GM10248 (cell line): ENCODE results near the gene ACTL6A.

ENCODE experiments used
- CTCF ChIA-PET: fragments of 300-600 bp; sonication (Branson Sonifier 250); formaldehyde crosslinking; extraction: SDS; loops from one replicate; lab custom pipeline; 2021; ENCODE audit warnings: antibody characterized with exemption; lab: Yijun Ruan, JAX
- POLR2A ChIA-PET: fragments of 350-650 bp; sonication (Branson Sonifier 250); formaldehyde crosslinking; extraction: SDS; loops from one replicate; lab custom pipeline; 2020; ENCODE audit warnings: antibody characterized with exemption; lab: Yijun Ruan, JAX
- DNase-seq: peaks from one replicate; pipeline ENCODE4 v3.0.0; 2012; ENCODE audit errors: extremely low spot score
- TF ChIP-seq, protein P1 (sequence below): IDR thresholded peaks from 2 replicates; pipeline ENCODE4 v1.5.1; 2012; ENCODE audit warnings: mild to moderate bottlenecking, low read depth; ENCODE audit errors: extremely low read depth, missing control alignments, control extremely low read depth

ACTL6A gene

DNA sequence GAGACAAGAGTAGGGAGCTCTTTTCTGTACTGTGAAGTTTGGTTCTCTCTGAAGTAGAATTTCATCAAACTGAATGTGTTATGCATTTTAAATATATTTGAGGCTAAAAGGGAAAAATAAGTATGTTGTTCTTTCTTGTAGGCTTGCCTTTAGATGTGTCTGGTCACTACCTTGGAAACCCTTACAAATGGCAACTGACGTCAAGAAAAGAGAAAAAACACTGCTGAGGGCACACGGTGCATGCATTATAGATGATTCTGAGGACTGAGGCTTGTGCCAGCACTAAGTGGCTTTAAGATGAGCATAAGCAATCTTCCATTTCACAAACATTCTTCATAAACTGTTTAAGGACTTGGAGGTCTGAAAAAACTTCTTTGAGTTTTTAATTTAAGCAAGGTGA lies 31.1 kb upstream of the ACTL6A start:
- ChIA-PET CTCF (no interaction called here), POLR2A (no interaction called here)
- DNase-seq: no peak
- TF ChIP-seq, protein P1, sequence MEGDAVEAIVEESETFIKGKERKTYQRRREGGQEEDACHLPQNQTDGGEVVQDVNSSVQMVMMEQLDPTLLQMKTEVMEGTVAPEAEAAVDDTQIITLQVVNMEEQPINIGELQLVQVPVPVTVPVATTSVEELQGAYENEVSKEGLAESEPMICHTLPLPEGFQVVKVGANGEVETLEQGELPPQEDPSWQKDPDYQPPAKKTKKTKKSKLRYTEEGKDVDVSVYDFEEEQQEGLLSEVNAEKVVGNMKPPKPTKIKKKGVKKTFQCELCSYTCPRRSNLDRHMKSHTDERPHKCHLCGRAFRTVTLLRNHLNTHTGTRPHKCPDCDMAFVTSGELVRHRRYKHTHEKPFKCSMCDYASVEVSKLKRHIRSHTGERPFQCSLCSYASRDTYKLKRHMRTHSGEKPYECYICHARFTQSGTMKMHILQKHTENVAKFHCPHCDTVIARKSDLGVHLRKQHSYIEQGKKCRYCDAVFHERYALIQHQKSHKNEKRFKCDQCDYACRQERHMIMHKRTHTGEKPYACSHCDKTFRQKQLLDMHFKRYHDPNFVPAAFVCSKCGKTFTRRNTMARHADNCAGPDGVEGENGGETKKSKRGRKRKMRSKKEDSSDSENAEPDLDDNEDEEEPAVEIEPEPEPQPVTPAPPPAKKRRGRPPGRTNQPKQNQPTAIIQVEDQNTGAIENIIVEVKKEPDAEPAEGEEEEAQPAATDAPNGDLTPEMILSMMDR: no peak

DNA sequence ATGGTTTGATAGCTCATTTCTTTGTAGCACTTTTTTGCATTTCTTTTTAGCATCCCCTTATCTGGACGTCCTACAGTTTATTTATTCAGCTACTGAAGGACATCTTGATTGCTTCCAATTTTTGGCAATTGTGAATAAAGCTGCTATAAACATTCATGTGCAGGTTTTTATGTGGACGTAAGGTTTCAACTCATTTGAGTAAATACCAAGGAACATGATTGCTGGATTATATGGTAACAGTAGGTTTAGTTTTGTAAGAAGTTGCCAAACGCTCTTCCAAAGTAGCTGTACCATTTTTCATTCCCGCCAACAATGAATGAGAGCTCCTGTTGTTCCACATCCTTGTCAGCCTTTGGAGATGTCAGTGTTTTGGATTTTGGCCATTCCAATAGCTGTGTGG lies 29.5 kb upstream of the ACTL6A start:
- ChIA-PET CTCF (interaction anchor here (1.1 to 2.0 kb wide), 4 partner anchors 15 to 98 kb away, joined by 3 to 8 read pairs (median 4); partner anchors contain the start of gene ACTL6A), POLR2A (no interaction called here)
- DNase-seq: no peak
- TF ChIP-seq, protein P1: no peak

DNA sequence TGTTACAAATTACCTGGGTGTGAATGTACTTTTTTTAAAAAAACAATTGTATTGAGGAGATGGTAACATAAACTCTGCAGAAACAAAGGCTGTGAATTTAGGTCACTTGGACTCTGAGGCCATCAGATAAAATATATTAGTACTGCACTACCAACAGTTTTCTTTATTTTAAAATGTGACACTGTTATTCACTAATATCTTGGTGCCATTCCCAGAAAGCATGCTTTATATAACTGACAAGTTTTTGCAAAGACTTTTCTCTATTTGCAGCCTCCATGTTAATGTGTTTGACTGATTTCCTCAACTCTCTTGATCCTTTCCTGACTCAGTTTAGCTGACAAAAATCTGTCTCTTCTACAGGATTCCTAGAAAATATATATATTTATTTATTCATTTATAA lies 26.5 kb upstream of the ACTL6A start:
- no peak for DNase-seq
- ChIA-PET CTCF (no interaction called here), POLR2A (interaction anchor here (0.7 kb wide), 1 partner anchor 121 kb away, joined by 5 read pairs; no protein-coding TSS in a partner anchor)
- TF ChIP-seq, protein P1: no peak

- ChIA-PET POLR2A (no interaction called here), CTCF (no interaction called here)
These were observed 21.6 kb upstream of the ACTL6A start for GRCh38 chr3:179541094-179541493.

DNA sequence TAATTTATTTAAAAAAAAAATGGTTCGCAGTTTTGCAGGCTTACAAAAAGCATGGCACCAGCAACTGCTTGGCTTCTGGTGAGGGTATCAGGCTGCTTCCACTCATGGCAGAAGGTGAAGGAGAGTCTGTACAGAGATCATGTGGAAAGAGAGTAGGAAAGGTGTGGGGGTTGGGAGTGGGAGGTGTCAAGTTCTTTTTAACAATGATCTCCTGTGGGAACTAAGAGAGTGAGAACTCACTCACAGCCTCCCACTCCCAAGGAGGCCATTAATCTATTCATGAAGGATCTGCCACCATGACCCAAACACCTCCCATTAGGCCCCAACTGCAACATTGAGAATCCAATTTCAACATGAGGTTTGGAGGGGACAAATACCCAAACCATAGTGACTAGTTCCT lies 21.1 kb upstream of the ACTL6A start:
- TF ChIP-seq, protein P1: no peak
- POLR2A ChIA-PET: no interaction called here
- CTCF ChIA-PET: no interaction called here
- no peak for DNase-seq

More at GRCh38 chr3:179541094-179541493, 21.6 kb upstream of the ACTL6A start:
- no peak for DNase-seq
- TF ChIP-seq, protein P1: no peak

DNA sequence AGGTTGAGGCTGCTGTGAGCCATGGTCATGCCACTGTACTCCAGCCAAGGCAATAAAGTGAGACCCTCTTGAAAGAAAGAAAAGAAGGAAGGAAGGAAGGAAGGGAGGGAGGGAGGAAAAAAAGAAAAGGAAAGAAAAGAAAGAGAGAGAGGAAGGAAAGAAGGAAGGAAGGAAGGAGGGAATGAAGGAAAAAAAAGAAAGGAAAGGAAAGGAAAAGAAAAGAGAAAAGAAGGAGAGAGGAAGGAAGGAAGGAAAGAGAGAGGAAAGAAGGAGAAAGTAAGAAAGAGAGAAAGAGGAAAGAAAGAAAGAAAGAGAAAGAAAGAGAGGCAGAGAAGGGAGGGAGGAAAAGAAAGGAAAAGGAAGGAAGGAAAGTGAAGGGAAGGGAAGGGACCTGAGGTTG lies 20.4 kb upstream of the ACTL6A start:
- DNase-seq: no peak
- TF ChIP-seq, protein P1: no peak
- CTCF ChIA-PET: no interaction called here
- POLR2A ChIA-PET: no interaction called here

- POLR2A ChIA-PET: no interaction called here
- CTCF ChIA-PET: interaction anchor here (1.0 kb wide), 1 partner anchor 13 kb away, joined by 3 read pairs; no protein-coding TSS in a partner anchor
- TF ChIP-seq, protein P1: no peak
- no peak for DNase-seq
These were observed 17.6 kb upstream of the ACTL6A start for GRCh38 chr3:179544981-179545645.
